C4-2B (cell line): ENCODE data around the gene SLC22A5.
A peak's percentile ranks its signal among the peaks of the same experiment; 100 is the strongest.

Experiments used
- H3K27ac ChIP-seq: fragments of 450-650 bp; 2 replicates; pipeline ENCODE4 v1.5.1; 2017
- CTCF ChIP-seq: fragments of 450-650 bp; conservative IDR thresholded peaks from 2 replicates; pipeline ENCODE4 v1.5.1; 2017; ENCODE audit warnings: mild to moderate bottlenecking
- ZFX ChIP-seq: fragments of 450-650 bp; IDR thresholded peaks from 2 replicates; pipeline ENCODE4 v1.6.1; 2017

Gene SLC22A5

DNA sequence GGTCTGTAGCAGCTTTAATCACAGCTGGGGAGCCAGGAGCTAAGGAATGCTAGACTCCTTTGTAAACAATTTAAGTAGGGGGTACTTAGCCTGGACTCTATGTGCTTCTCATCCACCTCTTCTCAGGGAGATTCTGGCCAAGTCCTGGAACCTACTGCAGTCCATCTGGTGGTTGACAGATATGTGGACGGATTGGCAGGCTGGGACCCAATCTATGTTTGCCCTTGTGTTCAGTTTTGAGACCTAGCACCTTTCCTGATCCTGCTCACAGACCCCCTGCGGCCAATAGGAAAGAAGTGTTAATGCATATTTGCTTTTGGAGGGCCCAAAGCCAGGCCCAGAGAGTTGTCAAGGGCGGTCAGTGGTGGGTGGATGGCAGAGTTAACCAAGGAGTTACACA lies 6.4 kb downstream of the SLC22A5 start:
- no peak for TF ChIP-seq ZFX
- no peak for TF ChIP-seq CTCF
- H3K27ac ChIP-seq, result no peak overlapping the region

DNA sequence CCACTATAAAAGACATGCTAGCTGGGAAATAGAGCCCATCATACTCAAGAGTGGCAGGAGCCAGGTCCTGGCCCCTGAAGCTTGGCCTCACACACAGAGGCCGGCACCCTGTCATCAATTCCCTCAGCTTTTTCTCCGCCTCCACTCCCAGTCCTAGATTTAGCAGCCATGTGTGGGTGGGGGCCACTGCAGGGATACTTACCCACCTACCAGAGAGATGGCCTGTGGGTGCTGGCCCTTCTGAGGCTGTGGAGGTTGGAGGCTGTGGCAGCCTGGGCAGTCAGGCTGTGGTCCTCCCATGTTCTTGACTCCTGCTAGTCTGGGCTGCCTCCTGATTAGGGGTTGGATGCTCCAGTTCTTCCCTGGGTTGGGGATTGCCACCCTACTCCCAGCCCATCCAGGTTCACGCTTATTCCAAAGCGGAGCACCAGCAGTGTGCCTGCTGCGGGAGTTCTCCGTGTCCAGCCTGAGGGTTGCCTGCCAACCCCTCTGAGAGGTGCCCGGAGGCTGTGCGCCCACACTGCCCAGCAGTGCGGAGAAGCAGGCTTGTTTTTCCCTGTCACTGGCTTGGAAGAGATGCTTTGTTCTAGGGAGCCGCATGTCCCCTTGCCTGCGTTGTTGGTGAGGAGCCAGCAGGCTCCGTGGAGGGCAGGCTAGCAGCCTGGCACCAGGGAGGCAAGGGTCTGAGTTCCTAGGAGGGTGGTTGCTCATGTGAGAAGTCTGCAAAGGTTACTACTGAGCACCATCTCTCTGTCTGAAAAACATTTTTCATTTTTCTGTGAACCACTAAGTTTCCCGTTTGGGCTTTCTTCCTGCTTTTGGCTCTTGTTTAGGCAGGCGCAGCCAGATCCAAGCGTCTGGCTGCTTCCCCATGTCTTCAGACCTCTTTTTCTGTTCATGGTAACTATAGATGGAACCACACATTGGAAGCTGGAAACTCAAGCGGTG lies 7.5 kb downstream of the SLC22A5 start:
- no peak for TF ChIP-seq ZFX
- H3K27ac ChIP-seq, result no peak overlapping the region

GRCh38 chr5:132377738-132378137 lies 8.2 kb downstream of the SLC22A5 start:
- TF ChIP-seq CTCF, result no peak
- TF ChIP-seq ZFX, result no peak
- H3K27ac ChIP-seq, result 0 out of 2 replicates have a peak overlapping the region, but pooled peaks have one; percentile 15

GRCh38 chr5:132378580-132378979 lies 9.1 kb downstream of the SLC22A5 start:
- TF ChIP-seq ZFX (no peak), CTCF (no peak)
- peak overlapping the region; percentile 15; the same call in 1 of the 2 replicates for H3K27ac ChIP-seq

- H3K27ac ChIP-seq, result no peak overlapping the region
- no peak for TF ChIP-seq ZFX
- no peak for TF ChIP-seq CTCF
Measured at GRCh38 chr5:132380047-132380446, 10.5 kb downstream of the SLC22A5 start.

DNA sequence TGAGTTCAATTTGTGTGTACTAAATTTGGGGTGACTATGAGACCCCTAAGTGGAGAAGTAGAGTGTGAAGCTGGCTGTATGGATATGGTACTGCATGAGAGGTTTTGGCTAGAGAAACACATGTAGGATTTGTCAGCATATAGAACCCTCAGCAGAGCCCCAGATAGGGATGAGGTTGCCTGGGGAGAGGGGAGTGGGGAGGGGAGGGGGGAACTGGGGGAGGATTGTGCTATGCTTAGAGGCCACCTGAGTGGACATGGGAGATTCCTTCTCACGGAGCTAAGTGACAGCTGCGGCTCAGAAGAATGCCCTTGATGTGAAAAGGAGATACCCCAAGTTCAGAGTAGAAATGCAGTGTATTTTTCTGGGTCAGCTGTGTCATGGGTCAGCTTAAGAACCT lies 11.2 kb downstream of the SLC22A5 start:
- H3K27ac ChIP-seq, result no peak overlapping the region
- TF ChIP-seq ZFX (no peak), CTCF (no peak)

DNA sequence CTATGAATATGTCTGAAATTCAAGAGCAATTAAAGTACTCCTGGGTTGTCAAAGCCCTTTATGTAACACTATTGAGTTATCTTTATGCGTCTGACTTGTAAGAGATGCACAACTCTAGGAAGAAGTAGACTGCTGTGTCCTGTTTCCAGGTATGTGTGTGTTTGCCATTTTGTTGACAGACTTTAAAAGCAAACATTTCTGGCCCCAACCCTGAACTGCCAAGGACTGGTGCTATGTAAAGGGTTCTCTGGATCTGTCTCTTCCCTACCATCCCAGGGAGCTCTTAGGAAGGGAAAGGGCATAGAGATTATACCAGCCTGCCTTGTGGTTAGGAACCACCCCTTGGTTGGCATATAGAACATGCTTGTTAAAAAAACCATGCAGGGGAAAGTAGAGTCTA lies 12.1 kb downstream of the SLC22A5 start:
- TF ChIP-seq ZFX, result no peak
- no peak for TF ChIP-seq CTCF
- H3K27ac ChIP-seq, result no peak overlapping the region
